ENCODE results near the gene PCDHB8. TPM values are rescaled to one million over a fixed set of nuclear protein-coding genes. Genes with fewer than 3 reads are reported as not detected.

Gene PCDHB8
- total RNA-seq, 4 donors from 2014 or later: 0.33 to 2.0 (median 0.87) TPM

Other genes starting within 250 kb of the PCDHB8 start
- gene PCDHAC2, start 211.3 kb upstream of the PCDHB8 start, total RNA-seq: 10 to 100 TPM in 3 of 4 donors, 1 to 10 TPM in 1; 8.8 to 26.6 (median 18.0) TPM
- not detected for gene PCDHB1, start 126.4 kb upstream of the PCDHB8 start, total RNA-seq
- 1 to 10 TPM; 2.1 to 3.2 (median 2.8) TPM for gene PCDHB2, start 83.2 kb upstream of the PCDHB8 start, total RNA-seq
- 1 to 10 TPM in 3 of 4 donors, under 1 TPM in 1; 0.83 to 2.3 (median 1.2) TPM for gene PCDHB3, start 77.3 kb upstream of the PCDHB8 start, total RNA-seq
- gene PCDHB4, start 56.0 kb upstream of the PCDHB8 start, total RNA-seq: 1 to 10 TPM; 1.2 to 5.1 (median 3.8) TPM
- 1 to 10 TPM; 3.6 to 7.4 (median 4.0) TPM for gene PCDHB5, start 42.6 kb upstream of the PCDHB8 start, total RNA-seq
- 1 to 10 TPM in 1 of 4 donors, under 1 TPM in 3; 0.46 to 1.1 (median 0.83) TPM for gene PCDHB6, start 27.7 kb upstream of the PCDHB8 start, total RNA-seq
- gene PCDHB7, start 5.1 kb upstream of the PCDHB8 start, total RNA-seq: 1 to 10 TPM; 1.1 to 2.9 (median 2.5) TPM
- gene PCDHB16, start 4.6 kb downstream of the PCDHB8 start, total RNA-seq: 1 to 10 TPM; 3.3 to 5.6 (median 3.9) TPM
- gene PCDHB9, start 9.4 kb downstream of the PCDHB8 start, total RNA-seq: 1 to 10 TPM; 1.5 to 2.9 (median 2.2) TPM
- gene PCDHB10, start 14.6 kb downstream of the PCDHB8 start, total RNA-seq: 1 to 10 TPM; 3.3 to 7.9 (median 4.9) TPM
- gene PCDHB11, start 21.8 kb downstream of the PCDHB8 start, total RNA-seq: 1 to 10 TPM; 1.7 to 4.6 (median 2.9) TPM
- gene PCDHB12, start 30.9 kb downstream of the PCDHB8 start, total RNA-seq: 1 to 10 TPM; 2.2 to 4.3 (median 2.9) TPM
- 1 to 10 TPM; 4.3 to 8.1 (median 5.6) TPM for gene PCDHB13, start 36.1 kb downstream of the PCDHB8 start, total RNA-seq
- 1 to 10 TPM; 6.8 to 9.9 (median 8.3) TPM for gene PCDHB14, start 45.6 kb downstream of the PCDHB8 start, total RNA-seq
- gene PCDHB15, start 67.6 kb downstream of the PCDHB8 start, total RNA-seq: 1 to 10 TPM; 4.0 to 7.0 (median 4.5) TPM
- gene SLC25A2, start 126.3 kb downstream of the PCDHB8 start, total RNA-seq: under 1 TPM in 2 of 4 donors, not detected in 2; 0.23 to 0.65 TPM
- 10 to 100 TPM; 44.0 to 65.9 (median 59.1) TPM for gene TAF7, start 143.0 kb downstream of the PCDHB8 start, total RNA-seq
- gene PCDHGA1, start 152.7 kb downstream of the PCDHB8 start, total RNA-seq: 1 to 10 TPM in 1 of 4 donors, under 1 TPM in 3; 0.45 to 1.2 (median 0.76) TPM
- gene PCDHGA2, start 161.0 kb downstream of the PCDHB8 start, total RNA-seq: 1 to 10 TPM; 2.5 to 5.4 (median 4.0) TPM
- gene PCDHGA3, start 166.0 kb downstream of the PCDHB8 start, total RNA-seq: 1 to 10 TPM; 1.7 to 2.6 (median 1.8) TPM
- gene PCDHGB1, start 172.3 kb downstream of the PCDHB8 start, total RNA-seq: 1 to 10 TPM; 2.7 to 5.1 (median 3.0) TPM
- 1 to 10 TPM; 3.6 to 7.9 (median 4.6) TPM for gene PCDHGA4, start 177.2 kb downstream of the PCDHB8 start, total RNA-seq
- gene PCDHGB2, start 182.2 kb downstream of the PCDHB8 start, total RNA-seq: 1 to 10 TPM; 3.2 to 5.7 (median 4.1) TPM
- gene PCDHGA5, start 186.4 kb downstream of the PCDHB8 start, total RNA-seq: 1 to 10 TPM; 2.6 to 5.4 (median 4.7) TPM
- 1 to 10 TPM; 2.5 to 7.5 (median 3.8) TPM for gene PCDHGB3, start 192.5 kb downstream of the PCDHB8 start, total RNA-seq
- 1 to 10 TPM; 4.1 to 7.1 (median 5.9) TPM for gene PCDHGA6, start 196.1 kb downstream of the PCDHB8 start, total RNA-seq
- 1 to 10 TPM; 4.3 to 9.1 (median 6.4) TPM for gene PCDHGA7, start 205.0 kb downstream of the PCDHB8 start, total RNA-seq
- 1 to 10 TPM; 3.8 to 5.5 (median 4.6) TPM for gene PCDHGB4, start 209.9 kb downstream of the PCDHB8 start, total RNA-seq
- gene PCDHGA8, start 214.8 kb downstream of the PCDHB8 start, total RNA-seq: 1 to 10 TPM; 1.7 to 5.8 (median 3.3) TPM
- gene PCDHGB5, start 220.2 kb downstream of the PCDHB8 start, total RNA-seq: 1 to 10 TPM; 4.8 to 10.0 (median 7.8) TPM
- gene PCDHGA9, start 225.0 kb downstream of the PCDHB8 start, total RNA-seq: 1 to 10 TPM; 3.3 to 8.7 (median 4.9) TPM
- gene PCDHGB6, start 230.2 kb downstream of the PCDHB8 start, total RNA-seq: 1 to 10 TPM; 6.2 to 8.4 (median 7.4) TPM
- 1 to 10 TPM; 2.3 to 6.2 (median 4.3) TPM for gene PCDHGA10, start 235.2 kb downstream of the PCDHB8 start, total RNA-seq
- 10 to 100 TPM; 13.9 to 18.0 (median 14.4) TPM for gene PCDHGB7, start 239.9 kb downstream of the PCDHB8 start, total RNA-seq
- gene PCDHGA11, start 243.3 kb downstream of the PCDHB8 start, total RNA-seq: 1 to 10 TPM; 3.0 to 5.8 (median 4.5) TPM

All from esophagus muscularis mucosa (tissue), 4 donors.